Stomach (tissue), 4 donors: ENCODE results near the gene SLC1A2.

Experiments
- CTCF ChIP-seq, 7 experiments: fragments of 450-650 bp in 4 of 7; fragments of 200-600 bp in 3 of 7; sonication (generic) in 3 of 7; IDR thresholded peaks; one replicate each; pipeline ENCODE4 v1.5.1; 2016 to 2019; ENCODE audit warnings: antibody characterized with exemption in 7 of 7, control low read depth in 2 of 7, mild to moderate bottlenecking in 1 of 7
- EP300 ChIP-seq: sonication (generic); formaldehyde crosslinking; IDR thresholded peaks from one replicate; pipeline ENCODE4 v1.6.1; 2017; ENCODE audit warnings: antibody characterized with exemption
- POLR2AphosphoS5 ChIP-seq, 3 donors: sonication (generic); formaldehyde crosslinking; IDR thresholded peaks; one replicate each; pipeline ENCODE4 v1.6.1; 2016; ENCODE audit warnings: antibody characterized with exemption in 3 of 3

DNA sequence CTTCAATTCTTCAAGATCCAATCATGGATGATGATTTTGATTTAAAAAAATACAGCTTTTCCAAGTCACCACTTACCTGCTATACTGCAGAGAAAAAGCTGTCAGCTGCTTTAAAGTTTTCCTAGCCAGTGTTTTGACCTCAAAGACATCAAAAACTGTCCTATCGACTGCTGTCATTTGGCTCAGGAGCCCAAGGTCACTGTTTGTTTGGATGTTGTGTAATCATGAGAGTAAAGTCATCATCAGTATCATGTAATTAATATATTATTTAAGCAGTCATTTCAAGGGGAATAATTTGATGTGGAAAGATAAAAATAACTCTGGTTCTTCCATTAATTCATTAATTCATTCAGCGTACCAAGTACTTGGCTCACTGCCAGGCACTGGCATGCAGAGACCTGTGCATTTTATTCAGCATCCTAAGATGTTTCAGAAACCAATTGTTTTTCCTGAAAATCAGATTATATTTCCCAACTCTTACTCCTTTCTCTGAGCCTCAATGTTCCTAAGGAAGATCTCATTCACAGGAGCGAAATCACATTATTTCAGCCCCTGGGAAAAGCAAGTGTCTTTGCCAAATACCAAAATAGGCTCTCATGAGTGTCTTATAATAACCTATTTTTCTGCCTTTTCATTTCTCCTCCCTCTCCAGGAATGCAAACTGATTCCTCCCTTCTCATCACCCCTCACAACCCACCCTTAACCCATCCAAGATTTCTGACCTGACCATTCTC, 59.9 kb downstream of the SLC1A2 start:
- TF ChIP-seq EP300 (no peak), POLR2AphosphoS5 (IDR thresholded peaks at IDR 0.05) (no peak), CTCF (IDR thresholded peaks at IDR 0.05) (no peak)
